ENCODE measurements around the gene NRF1.

Gene NRF1

DNA sequence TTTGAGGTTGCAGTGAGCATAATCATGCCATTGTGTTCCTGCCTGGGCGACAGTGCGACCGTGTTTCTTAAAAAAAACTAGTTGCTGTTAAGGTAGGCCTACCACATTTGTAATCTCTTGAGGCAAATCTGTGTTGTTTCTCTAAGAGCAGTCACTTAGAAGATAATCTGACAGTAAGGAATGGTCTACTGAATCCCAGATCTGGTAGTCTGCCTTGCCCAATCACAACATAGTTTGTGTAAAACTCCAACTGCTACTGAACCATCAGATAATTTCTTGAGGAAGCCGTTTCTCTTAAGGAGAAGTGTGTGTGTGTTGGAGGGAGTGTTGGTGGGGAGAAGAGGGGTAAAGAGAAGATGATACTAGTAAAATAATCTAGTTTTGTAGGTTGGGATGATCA is 5.0 kb downstream of the NRF1 start:
- TF ChIP-seq EZH2 (optimal IDR thresholded peaks at IDR 0.05; ENCODE audit: low read depth, low read length) (no peak), EZH2phosphoT487 (IDR thresholded peaks at IDR 0.05; ENCODE audit: low read length) (no peak), CTCF (IDR thresholded peaks at IDR 0.05; ENCODE audit: low read length) (no peak)
- Histone ChIP-seq H3K4me1 (ENCODE audit: low read length) (peaks cover 14% of the 10 kb centered on the region), H4K20me1 (ENCODE audit: insufficient read depth, low read length) (peaks cover 13% of the 10 kb centered on the region; the same call in 1 of the 2 replicates), H3K27me3 (replicated peaks; ENCODE audit: insufficient read depth, low read length) (no peaks in the 10 kb centered on the region), H3K36me3 (replicated peaks; ENCODE audit: insufficient read depth, low read length) (no peaks in the 10 kb centered on the region), H3K4me2 (ENCODE audit: low read depth, low read length) (no peak overlapping the region), H3K79me2 (ENCODE audit: low read length) (peaks cover 92% of the 10 kb centered on the region), H3K9ac (ENCODE audit: low read length) (no peak overlapping the region), H2AFZ (ENCODE audit: low read length) (no peak overlapping the region), H3K27ac (ENCODE audit: low read length) (no peak overlapping the region), H3K9me3 (replicated peaks; ENCODE audit: insufficient read depth, low read length) (no peaks in the 10 kb centered on the region), H3K9me2 (replicated peaks; ENCODE audit: insufficient read depth, low read length) (no peaks in the 10 kb centered on the region), H3K4me3 (ENCODE audit: low read length) (no peak overlapping the region), H3F3A (ENCODE audit: insufficient read depth, low read length) (0 out of 2 replicates have a peak, but pooled peaks cover 14% of the 10 kb centered on the region)
- DNase-seq: no peak

DNA sequence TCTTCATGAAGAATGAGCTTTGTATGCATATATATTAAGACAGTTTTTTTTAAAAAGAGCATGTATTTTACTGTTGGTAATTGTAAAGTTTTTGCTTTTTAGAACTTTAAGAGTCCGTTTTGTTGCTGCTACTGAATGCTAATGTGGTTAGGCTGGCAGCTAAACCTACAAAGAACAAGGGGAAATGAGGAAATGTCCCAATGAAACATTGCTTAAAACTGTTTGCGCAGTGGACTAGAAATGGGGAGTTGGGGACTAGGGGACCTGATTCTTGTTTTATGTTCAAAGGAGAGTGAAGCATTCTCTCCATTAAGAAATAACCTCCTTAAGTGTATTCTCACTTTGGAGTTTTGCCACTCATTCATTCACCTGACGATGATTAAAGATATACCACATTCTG is 5.7 kb downstream of the NRF1 start:
- peaks cover 13% of the 10 kb centered on the region; the same call in 1 of the 2 replicates for H4K20me1 ChIP-seq (ENCODE audit: insufficient read depth, low read length)
- H3K4me2 ChIP-seq (ENCODE audit: low read depth, low read length): no peak overlapping the region
- no peaks in the 10 kb centered on the region for H3K36me3 ChIP-seq (replicated peaks; ENCODE audit: insufficient read depth, low read length)
- no peak overlapping the region for H3K9ac ChIP-seq (ENCODE audit: low read length)
- H3F3A ChIP-seq (ENCODE audit: insufficient read depth, low read length): 0 out of 2 replicates have a peak, but pooled peaks cover 14% of the 10 kb centered on the region
- H3K9me2 ChIP-seq (replicated peaks; ENCODE audit: insufficient read depth, low read length): no peaks in the 10 kb centered on the region
- peaks cover 98% of the 10 kb centered on the region for H3K79me2 ChIP-seq (ENCODE audit: low read length)
- H3K9me3 ChIP-seq (replicated peaks; ENCODE audit: insufficient read depth, low read length): no peaks in the 10 kb centered on the region
- no peaks in the 10 kb centered on the region for H3K27me3 ChIP-seq (replicated peaks; ENCODE audit: insufficient read depth, low read length)
- no peak for DNase-seq
- H3K4me3 ChIP-seq (ENCODE audit: low read length): no peak overlapping the region
- H3K4me1 ChIP-seq (ENCODE audit: low read length): peaks cover 14% of the 10 kb centered on the region
- H3K27ac ChIP-seq (ENCODE audit: low read length): no peak overlapping the region
- no peak overlapping the region for H2AFZ ChIP-seq (ENCODE audit: low read length)
- TF ChIP-seq CTCF (IDR thresholded peaks at IDR 0.05; ENCODE audit: low read length) (no peak), EZH2phosphoT487 (IDR thresholded peaks at IDR 0.05; ENCODE audit: low read length) (no peak), EZH2 (optimal IDR thresholded peaks at IDR 0.05; ENCODE audit: low read depth, low read length) (no peak)

GRCh38 chr7:129617652-129618051 is 6.1 kb downstream of the NRF1 start:
- Histone ChIP-seq H2AFZ (ENCODE audit: low read length) (no peak overlapping the region), H3K4me1 (ENCODE audit: low read length) (peaks cover 14% of the 10 kb centered on the region), H3K9me3 (replicated peaks; ENCODE audit: insufficient read depth, low read length) (no peaks in the 10 kb centered on the region), H3K36me3 (replicated peaks; ENCODE audit: insufficient read depth, low read length) (no peaks in the 10 kb centered on the region), H3F3A (ENCODE audit: insufficient read depth, low read length) (0 out of 2 replicates have a peak, but pooled peaks cover 9% of the 10 kb centered on the region), H3K4me2 (ENCODE audit: low read depth, low read length) (no peak overlapping the region), H3K9me2 (replicated peaks; ENCODE audit: insufficient read depth, low read length) (no peaks in the 10 kb centered on the region), H3K79me2 (ENCODE audit: low read length) (peaks cover 98% of the 10 kb centered on the region), H3K27ac (ENCODE audit: low read length) (no peak overlapping the region), H3K27me3 (replicated peaks; ENCODE audit: insufficient read depth, low read length) (no peaks in the 10 kb centered on the region), H3K9ac (ENCODE audit: low read length) (no peak overlapping the region), H3K4me3 (ENCODE audit: low read length) (no peak overlapping the region), H4K20me1 (ENCODE audit: insufficient read depth, low read length) (peaks cover 13% of the 10 kb centered on the region; the same call in 1 of the 2 replicates)
- DNase-seq: no peak
- no peak for TF ChIP-seq CTCF (IDR thresholded peaks at IDR 0.05; ENCODE audit: low read length)
- no peak for TF ChIP-seq EZH2 (optimal IDR thresholded peaks at IDR 0.05; ENCODE audit: low read depth, low read length)
- no peak for TF ChIP-seq EZH2phosphoT487 (IDR thresholded peaks at IDR 0.05; ENCODE audit: low read length)
